Loucy (cell line): ENCODE data around the gene PAX5.

Source experiments
- EZH2phosphoT487 ChIP-seq: fragments of 200-600 bp; IDR thresholded peaks from 2 replicates; pipeline ENCODE4 v1.6.1; 2018; ENCODE audit warnings: antibody characterized with exemption, mild to moderate bottlenecking, moderate library complexity, borderline replicate concordance
- TF ChIP-seq, protein P1 (sequence below): fragments of 200-600 bp; sonication (generic); conservative IDR thresholded peaks from 2 replicates; pipeline ENCODE4 v1.5.1; 2014; ENCODE audit warnings: mild to moderate bottlenecking, antibody characterized with exemption, low read length

GRCh38 chr9:36818965-36819870 is 214.8 kb downstream of the PAX5 start:
- TF ChIP-seq, protein P1, sequence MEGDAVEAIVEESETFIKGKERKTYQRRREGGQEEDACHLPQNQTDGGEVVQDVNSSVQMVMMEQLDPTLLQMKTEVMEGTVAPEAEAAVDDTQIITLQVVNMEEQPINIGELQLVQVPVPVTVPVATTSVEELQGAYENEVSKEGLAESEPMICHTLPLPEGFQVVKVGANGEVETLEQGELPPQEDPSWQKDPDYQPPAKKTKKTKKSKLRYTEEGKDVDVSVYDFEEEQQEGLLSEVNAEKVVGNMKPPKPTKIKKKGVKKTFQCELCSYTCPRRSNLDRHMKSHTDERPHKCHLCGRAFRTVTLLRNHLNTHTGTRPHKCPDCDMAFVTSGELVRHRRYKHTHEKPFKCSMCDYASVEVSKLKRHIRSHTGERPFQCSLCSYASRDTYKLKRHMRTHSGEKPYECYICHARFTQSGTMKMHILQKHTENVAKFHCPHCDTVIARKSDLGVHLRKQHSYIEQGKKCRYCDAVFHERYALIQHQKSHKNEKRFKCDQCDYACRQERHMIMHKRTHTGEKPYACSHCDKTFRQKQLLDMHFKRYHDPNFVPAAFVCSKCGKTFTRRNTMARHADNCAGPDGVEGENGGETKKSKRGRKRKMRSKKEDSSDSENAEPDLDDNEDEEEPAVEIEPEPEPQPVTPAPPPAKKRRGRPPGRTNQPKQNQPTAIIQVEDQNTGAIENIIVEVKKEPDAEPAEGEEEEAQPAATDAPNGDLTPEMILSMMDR, result no peak
- TF ChIP-seq EZH2phosphoT487, result no peak
